Right atrium auricular region (tissue), 2 donors: ENCODE data around the gene MBD3L5. TPM values are rescaled to one million over a fixed set of nuclear protein-coding genes. Genes with fewer than 3 reads are reported as not detected.
A peak's percentile ranks its signal among the peaks of the same experiment; 100 is the strongest.

ENCODE experiments used
- DNase-seq: peaks from one replicate; pipeline ENCODE4 v3.0.0-alpha.2; 2019; ENCODE audit warnings: low spot score
- H3K27ac ChIP-seq, 2 donors: fragments of 200-600 bp; sonication (generic); 1 replicate in 1 of 2; 2 replicates in 1 of 2; pipeline ENCODE4 v1.5.1; 2016 to 2019
- H3K27me3 ChIP-seq, 2 donors: fragments of 200-600 bp; sonication (generic); one replicate each; pipeline versions ENCODE4 v1.5.1 to v1.6.0; 2017 to 2019
- H3K36me3 ChIP-seq: fragments of 200-600 bp; sonication (generic); one replicate; pipeline ENCODE4 v1.5.1; 2016
- H3K4me1 ChIP-seq, 2 donors: fragments of 200-600 bp; sonication (generic); one replicate each; pipeline versions ENCODE4 v1.5.1 to v1.6.0; 2017 to 2019
- H3K4me3 ChIP-seq, 2 donors: fragments of 200-600 bp; sonication (generic); 1 replicate in 1 of 2; 2 replicates in 1 of 2; pipeline ENCODE4 v1.5.1; 2017 to 2019; ENCODE audit warnings: mild to moderate bottlenecking in 1 of 2, moderate library complexity in 1 of 2
- H3K9me3 ChIP-seq, 2 donors: fragments of 200-600 bp; sonication (generic); one replicate each; pipeline ENCODE4 v1.5.1; 2019
- total RNA-seq, 2 donors: library from RNA; depleted of rRNA; stranded (reverse); fragments of >200 nt; gene quantifications; one replicate each; pipeline ENCODE4 v1.1.0, GENCODE V29; 2016
- TF ChIP-seq, protein P1 (sequence below), 2 donors: fragments of 200-600 bp; sonication (generic); IDR thresholded peaks; one replicate each; pipeline ENCODE4 v1.5.1; 2019; ENCODE audit warnings: antibody characterized with exemption in 2 of 2

MBD3L5 gene
- total RNA-seq, 2 donors from 2014 or later = not detected

DNA sequence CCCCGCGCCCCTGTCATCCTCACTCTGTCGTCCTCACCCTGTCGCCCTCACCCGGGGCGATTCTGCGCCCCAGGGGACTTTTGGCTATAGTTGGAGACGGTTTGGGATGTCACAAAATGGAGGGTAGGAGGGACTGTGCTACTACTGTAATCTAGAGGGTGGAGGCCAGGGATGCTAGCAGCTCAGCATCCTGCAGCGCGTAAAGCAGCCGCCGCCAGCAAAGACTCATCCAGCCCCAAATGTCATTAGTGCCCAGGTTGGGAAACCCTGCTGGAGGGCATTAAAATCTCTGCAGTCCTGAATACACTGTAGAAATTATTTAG is 39.5 kb downstream of the MBD3L5 start:
- Histone ChIP-seq H3K36me3 (peaks cover 40% of the 10 kb centered on the region), H3K9me3 (peaks cover 0 to 1% of the 10 kb centered on the region in 2 donors), H3K27ac (peak overlapping the region; percentile 65 to 83), H3K4me3 (peak overlapping the region; percentile 92 to 98), H3K4me1 (peaks cover 0 to 11% of the 10 kb centered on the region in 2 donors), H3K27me3 (no peaks in the 10 kb centered on the region)
- TF ChIP-seq, protein P1, sequence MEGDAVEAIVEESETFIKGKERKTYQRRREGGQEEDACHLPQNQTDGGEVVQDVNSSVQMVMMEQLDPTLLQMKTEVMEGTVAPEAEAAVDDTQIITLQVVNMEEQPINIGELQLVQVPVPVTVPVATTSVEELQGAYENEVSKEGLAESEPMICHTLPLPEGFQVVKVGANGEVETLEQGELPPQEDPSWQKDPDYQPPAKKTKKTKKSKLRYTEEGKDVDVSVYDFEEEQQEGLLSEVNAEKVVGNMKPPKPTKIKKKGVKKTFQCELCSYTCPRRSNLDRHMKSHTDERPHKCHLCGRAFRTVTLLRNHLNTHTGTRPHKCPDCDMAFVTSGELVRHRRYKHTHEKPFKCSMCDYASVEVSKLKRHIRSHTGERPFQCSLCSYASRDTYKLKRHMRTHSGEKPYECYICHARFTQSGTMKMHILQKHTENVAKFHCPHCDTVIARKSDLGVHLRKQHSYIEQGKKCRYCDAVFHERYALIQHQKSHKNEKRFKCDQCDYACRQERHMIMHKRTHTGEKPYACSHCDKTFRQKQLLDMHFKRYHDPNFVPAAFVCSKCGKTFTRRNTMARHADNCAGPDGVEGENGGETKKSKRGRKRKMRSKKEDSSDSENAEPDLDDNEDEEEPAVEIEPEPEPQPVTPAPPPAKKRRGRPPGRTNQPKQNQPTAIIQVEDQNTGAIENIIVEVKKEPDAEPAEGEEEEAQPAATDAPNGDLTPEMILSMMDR (IDR thresholded peaks at IDR 0.05) = no peak
- DNase-seq = no peak

DNA sequence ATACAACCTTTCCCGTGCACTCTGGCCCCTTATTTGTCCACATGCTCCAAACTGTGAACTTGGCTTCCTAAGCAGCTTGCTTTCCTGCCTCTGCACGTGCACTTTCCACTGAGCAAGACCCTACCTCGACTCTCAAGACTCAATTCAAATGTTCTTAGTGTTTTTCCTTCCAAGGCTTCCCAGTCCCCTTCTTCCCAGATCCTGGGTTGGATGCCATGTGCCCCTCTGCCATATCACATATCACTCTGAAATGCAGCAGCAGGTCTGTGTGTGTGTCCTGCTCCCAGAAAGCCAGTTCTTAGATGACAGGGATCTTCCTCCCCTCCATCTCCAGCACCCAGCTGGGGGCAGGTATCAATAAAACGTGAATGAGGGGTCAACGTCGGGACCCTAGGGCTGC is 42.2 kb downstream of the MBD3L5 start:
- no peak for DNase-seq
- peaks cover 0 to 11% of the 10 kb centered on the region in 2 donors for H3K4me1 ChIP-seq
- peaks cover 2 to 27% of the 10 kb centered on the region in 2 donors for H3K9me3 ChIP-seq
- H3K4me3 ChIP-seq = no peak overlapping the region
- H3K27me3 ChIP-seq = no peaks in the 10 kb centered on the region
- H3K27ac ChIP-seq = no peak overlapping the region
- TF ChIP-seq, protein P1 (IDR thresholded peaks at IDR 0.05) = no peak
- H3K36me3 ChIP-seq = peaks cover 66% of the 10 kb centered on the region

DNA sequence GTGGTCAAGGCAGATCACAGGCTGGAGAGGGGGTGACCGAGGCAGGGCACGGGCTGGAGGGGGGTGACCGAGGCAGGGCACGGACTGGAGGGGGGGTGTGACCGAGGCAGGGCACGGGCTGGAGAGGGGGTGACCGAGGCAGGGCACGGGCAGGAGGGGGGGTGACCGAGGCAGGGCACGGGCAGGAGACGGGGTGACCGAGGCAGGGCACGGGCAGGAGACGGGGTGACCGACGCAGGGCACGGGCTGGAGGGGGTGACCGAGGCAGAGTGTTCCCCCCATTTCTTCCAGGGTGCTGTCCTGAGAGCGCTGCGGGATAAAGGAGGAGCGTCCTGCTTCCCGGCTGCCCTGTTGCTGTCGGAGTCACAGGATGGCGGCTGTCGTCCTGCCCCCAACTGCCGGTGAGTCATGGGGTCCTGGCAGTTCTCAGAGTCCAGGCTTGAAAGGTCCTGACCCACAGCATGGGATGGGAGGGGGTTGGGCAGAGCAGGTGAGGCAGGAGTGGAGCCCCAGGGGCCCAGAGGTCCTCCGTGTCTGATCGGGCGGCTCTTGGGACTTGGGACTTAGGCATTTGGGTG is 44.4 kb downstream of the MBD3L5 start:
- Histone ChIP-seq H3K9me3 (peaks cover 20 to 49% of the 10 kb centered on the region in 2 donors), H3K4me1 (peaks cover 0 to 10% of the 10 kb centered on the region in 2 donors), H3K27me3 (no peaks in the 10 kb centered on the region), H3K4me3 (no peak overlapping the region), H3K27ac (no peak overlapping the region), H3K36me3 (peaks cover 89% of the 10 kb centered on the region)
- TF ChIP-seq, protein P1 (IDR thresholded peaks at IDR 0.05) = no peak
- DNase-seq = no peak

DNA sequence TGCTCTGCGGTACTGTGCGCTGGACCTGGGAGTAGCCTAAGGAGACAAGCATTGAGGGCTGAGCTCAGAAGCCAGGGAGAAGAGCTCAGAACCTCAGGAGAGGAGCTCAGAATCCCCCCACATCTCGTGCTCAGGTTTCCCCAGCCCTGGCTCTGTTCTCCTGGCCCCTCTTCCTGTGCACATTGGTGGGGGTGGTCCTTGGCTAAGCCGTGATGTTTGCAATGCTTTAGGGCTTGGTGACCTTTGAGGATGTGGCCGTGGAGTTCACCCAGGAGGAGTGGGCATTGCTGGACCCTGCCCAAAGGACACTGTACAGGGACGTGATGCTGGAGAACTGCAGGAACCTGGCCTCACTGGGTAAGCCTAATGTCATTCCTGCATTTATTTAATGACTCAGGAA is 45.8 kb downstream of the MBD3L5 start:
- Histone ChIP-seq H3K4me1 (no peaks in the 10 kb centered on the region), H3K4me3 (no peak overlapping the region), H3K9me3 (peaks cover 34 to 63% of the 10 kb centered on the region in 2 donors), H3K27me3 (no peaks in the 10 kb centered on the region), H3K27ac (no peak overlapping the region), H3K36me3 (peaks cover 97% of the 10 kb centered on the region)
- DNase-seq = no peak
- TF ChIP-seq, protein P1 (IDR thresholded peaks at IDR 0.05) = no peak

DNA sequence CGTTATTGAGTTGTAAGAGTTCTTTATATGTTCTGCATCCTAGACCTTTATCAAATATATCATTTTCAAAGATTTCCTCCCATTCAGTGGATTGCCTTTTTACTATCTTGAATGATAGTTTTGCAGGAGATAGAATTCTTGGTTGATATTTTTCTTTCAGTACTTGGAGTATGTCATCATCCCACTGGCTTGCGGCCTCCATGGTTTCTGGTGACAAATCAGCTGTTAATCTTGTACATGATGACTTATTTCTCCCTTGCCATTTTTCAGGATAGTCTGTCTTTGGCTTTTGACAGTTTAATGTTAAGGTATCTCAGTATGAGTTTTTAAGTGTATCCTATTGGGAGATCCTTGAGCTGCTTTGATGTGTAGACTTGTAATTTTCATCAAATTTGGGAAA is 47.6 kb downstream of the MBD3L5 start:
- H3K4me1 ChIP-seq = no peaks in the 10 kb centered on the region
- H3K27ac ChIP-seq = no peak overlapping the region
- DNase-seq = no peak
- peaks cover 49 to 81% of the 10 kb centered on the region in 2 donors for H3K9me3 ChIP-seq
- TF ChIP-seq, protein P1 (IDR thresholded peaks at IDR 0.05) = no peak
- no peak overlapping the region for H3K4me3 ChIP-seq
- no peaks in the 10 kb centered on the region for H3K27me3 ChIP-seq
- H3K36me3 ChIP-seq = peaks cover 98% of the 10 kb centered on the region

Other genes starting within 250 kb of the MBD3L5 start
- gene ADGRE1, start 143.0 kb upstream of the MBD3L5 start, total RNA-seq = not detected
- gene MBD3L2B, start 9.1 kb upstream of the MBD3L5 start, total RNA-seq = not detected
- gene MBD3L4, start 9.6 kb downstream of the MBD3L5 start, total RNA-seq = not detected
- not detected for gene MBD3L2, start 18.7 kb downstream of the MBD3L5 start, total RNA-seq
- not detected for gene MBD3L3, start 28.1 kb downstream of the MBD3L5 start, total RNA-seq
- 1 to 10 TPM; 3.1 to 5.1 TPM for gene ZNF557, start 39.1 kb downstream of the MBD3L5 start, total RNA-seq